PFSK-1 (cell line): Measurements from ENCODE around the gene UBE2H.

Experiments used
- POLR2AphosphoS5 ChIP-seq: IDR thresholded peaks from 2 replicates; pipeline ENCODE4 v1.6.1; 2012; ENCODE audit warnings: low read depth, mild to moderate bottlenecking, control low read depth, low read length, moderate library complexity
- TAF1 ChIP-seq: IDR thresholded peaks from 2 replicates; pipeline ENCODE4 v1.6.1; 2012; ENCODE audit warnings: low read length, control low read depth, borderline replicate concordance; ENCODE audit not compliant: insufficient read depth

- TF ChIP-seq TAF1 (no peak), POLR2AphosphoS5 (no peak)
These were observed 163.8 kb downstream of the UBE2H start for GRCh38 chr7:129789000-129789399.
